ENCODE data around the gene FAM78B. TPM values are rescaled to one million over a fixed set of nuclear protein-coding genes. Genes with fewer than 3 reads are reported as not detected.

The FAM78B gene
- total RNA-seq, 2 donors from 2014 or later, result 0.47 TPM; not detected in 1

- H3K9me3 Mint-ChIP-seq, result peaks cover 2% of the 10 kb centered on the region
- peaks cover 0 to 2% of the 10 kb centered on the region in 2 donors for H3K27me3 Mint-ChIP-seq
- H3K36me3 Mint-ChIP-seq, result no peaks in the 10 kb centered on the region
- DNase-seq (ENCODE audit: low spot score) (no peak), ATAC-seq (no peak)
- H3K4me1 Mint-ChIP-seq (ENCODE audit: low read depth in 2 of 2), result no peaks in the 10 kb centered on the region
- H3K4me3 Mint-ChIP-seq, result no peak overlapping the region
- no peak overlapping the region for H3K27ac Mint-ChIP-seq
Measured at GRCh38 chr1:166152978-166153377, 13.8 kb downstream of the FAM78B start.

GRCh38 chr1:166151804-166152203 is 15.0 kb downstream of the FAM78B start:
- Mint-ChIP-seq H3K27ac (no peak overlapping the region), H3K9me3 (peaks cover 2% of the 10 kb centered on the region), H3K27me3 (peaks cover 0 to 2% of the 10 kb centered on the region in 2 donors), H3K36me3 (no peaks in the 10 kb centered on the region), H3K4me1 (ENCODE audit: low read depth in 2 of 2) (no peaks in the 10 kb centered on the region), H3K4me3 (no peak overlapping the region)
- DNase-seq (ENCODE audit: low spot score) (no peak), ATAC-seq (no peak)

GRCh38 chr1:166145499-166145898 is 21.3 kb downstream of the FAM78B start:
- no peak overlapping the region for H3K27ac Mint-ChIP-seq
- H3K36me3 Mint-ChIP-seq, result no peaks in the 10 kb centered on the region
- DNase-seq (ENCODE audit: low spot score), result no peak
- H3K27me3 Mint-ChIP-seq, result no peaks in the 10 kb centered on the region
- H3K9me3 Mint-ChIP-seq, result peaks cover 2% of the 10 kb centered on the region
- no peaks in the 10 kb centered on the region for H3K4me1 Mint-ChIP-seq (ENCODE audit: low read depth in 2 of 2)
- no peak overlapping the region for H3K4me3 Mint-ChIP-seq
- no peak for ATAC-seq

GRCh38 chr1:166141969-166142368 is 24.8 kb downstream of the FAM78B start:
- Mint-ChIP-seq H3K27ac (no peak overlapping the region), H3K4me3 (no peak overlapping the region)
- peak in 1 of 2 donors; percentile 20 for ATAC-seq

GRCh38 chr1:166140251-166140650 is 26.6 kb downstream of the FAM78B start:
- DNase-seq (ENCODE audit: low spot score) (no peak), ATAC-seq (no peak)
- peaks cover 5 to 6% of the 10 kb centered on the region in 2 donors for H3K27me3 Mint-ChIP-seq
- no peak overlapping the region for H3K27ac Mint-ChIP-seq
- H3K4me1 Mint-ChIP-seq (ENCODE audit: low read depth in 2 of 2), result no peaks in the 10 kb centered on the region
- no peaks in the 10 kb centered on the region for H3K36me3 Mint-ChIP-seq
- no peaks in the 10 kb centered on the region for H3K9me3 Mint-ChIP-seq
- H3K4me3 Mint-ChIP-seq, result no peak overlapping the region

More at GRCh38 chr1:166141969-166142368, 24.8 kb downstream of the FAM78B start:
- H3K36me3 Mint-ChIP-seq, result no peaks in the 10 kb centered on the region
- no peaks in the 10 kb centered on the region for H3K4me1 Mint-ChIP-seq (ENCODE audit: low read depth in 2 of 2)
- peaks cover 0 to 5% of the 10 kb centered on the region in 2 donors for H3K27me3 Mint-ChIP-seq
- no peak for DNase-seq (ENCODE audit: low spot score)
- H3K9me3 Mint-ChIP-seq, result no peaks in the 10 kb centered on the region

GRCh38 chr1:166139735-166140134 is 27.1 kb downstream of the FAM78B start:
- ATAC-seq (no peak), DNase-seq (ENCODE audit: low spot score) (no peak)
- Mint-ChIP-seq H3K4me3 (no peak overlapping the region), H3K27me3 (peaks cover 5 to 6% of the 10 kb centered on the region in 2 donors), H3K9me3 (no peaks in the 10 kb centered on the region), H3K4me1 (ENCODE audit: low read depth in 2 of 2) (no peaks in the 10 kb centered on the region), H3K27ac (no peak overlapping the region), H3K36me3 (no peaks in the 10 kb centered on the region)

GRCh38 chr1:166136699-166137401 is 30.0 kb downstream of the FAM78B start:
- no peak overlapping the region for H3K27ac Mint-ChIP-seq

GRCh38 chr1:166136222-166136621 is 30.6 kb downstream of the FAM78B start:
- H3K27ac Mint-ChIP-seq, result no peak overlapping the region
- no peak overlapping the region for H3K4me3 Mint-ChIP-seq
- no peaks in the 10 kb centered on the region for H3K9me3 Mint-ChIP-seq
- DNase-seq (ENCODE audit: low spot score), result no peak
- H3K4me1 Mint-ChIP-seq (ENCODE audit: low read depth in 2 of 2), result no peaks in the 10 kb centered on the region
- H3K27me3 Mint-ChIP-seq, result peaks cover 5 to 6% of the 10 kb centered on the region in 2 donors
- no peak for ATAC-seq
- H3K36me3 Mint-ChIP-seq, result no peaks in the 10 kb centered on the region

More at GRCh38 chr1:166136699-166137401, 30.0 kb downstream of the FAM78B start:
- H3K27me3 Mint-ChIP-seq, result peaks cover 5 to 6% of the 10 kb centered on the region in 2 donors
- DNase-seq (ENCODE audit: low spot score), result no peak
- H3K9me3 Mint-ChIP-seq, result no peaks in the 10 kb centered on the region
- H3K36me3 Mint-ChIP-seq, result no peaks in the 10 kb centered on the region
- no peaks in the 10 kb centered on the region for H3K4me1 Mint-ChIP-seq (ENCODE audit: low read depth in 2 of 2)
- no peak for ATAC-seq
- H3K4me3 Mint-ChIP-seq, result no peak overlapping the region

- H3K27ac Mint-ChIP-seq, result no peak overlapping the region
- no peak for DNase-seq (ENCODE audit: low spot score)
- no peak overlapping the region for H3K4me3 Mint-ChIP-seq
- peaks cover 6 to 14% of the 10 kb centered on the region in 2 donors for H3K27me3 Mint-ChIP-seq
- no peak for ATAC-seq
- H3K36me3 Mint-ChIP-seq, result no peaks in the 10 kb centered on the region
- H3K4me1 Mint-ChIP-seq (ENCODE audit: low read depth in 2 of 2), result no peaks in the 10 kb centered on the region
- H3K9me3 Mint-ChIP-seq, result no peaks in the 10 kb centered on the region
Measured at GRCh38 chr1:166133857-166134256, 32.9 kb downstream of the FAM78B start.

- Mint-ChIP-seq H3K4me3 (no peak overlapping the region), H3K27me3 (peaks cover 6 to 14% of the 10 kb centered on the region in 2 donors), H3K27ac (no peak overlapping the region), H3K4me1 (ENCODE audit: low read depth in 2 of 2) (no peaks in the 10 kb centered on the region), H3K9me3 (no peaks in the 10 kb centered on the region), H3K36me3 (no peaks in the 10 kb centered on the region)
- ATAC-seq, result no peak
- DNase-seq (ENCODE audit: low spot score), result no peak
Measured at GRCh38 chr1:166133276-166133841, 33.4 kb downstream of the FAM78B start.

- Mint-ChIP-seq H3K27ac (no peak overlapping the region), H3K36me3 (no peaks in the 10 kb centered on the region), H3K27me3 (peaks cover 3 to 14% of the 10 kb centered on the region in 2 donors), H3K9me3 (no peaks in the 10 kb centered on the region), H3K4me1 (ENCODE audit: low read depth in 2 of 2) (no peaks in the 10 kb centered on the region), H3K4me3 (no peak overlapping the region)
- DNase-seq (ENCODE audit: low spot score) (no peak), ATAC-seq (no peak)
Measured at GRCh38 chr1:166132496-166132895, 34.3 kb downstream of the FAM78B start.

GRCh38 chr1:166129006-166129405 is 37.8 kb downstream of the FAM78B start:
- Mint-ChIP-seq H3K4me1 (ENCODE audit: low read depth in 2 of 2) (no peaks in the 10 kb centered on the region), H3K4me3 (no peak overlapping the region), H3K36me3 (no peaks in the 10 kb centered on the region), H3K9me3 (no peaks in the 10 kb centered on the region), H3K27ac (no peak overlapping the region), H3K27me3 (peaks cover 7 to 8% of the 10 kb centered on the region in 2 donors)
- DNase-seq (ENCODE audit: low spot score), result no peak
- ATAC-seq, result no peak

- DNase-seq (ENCODE audit: low spot score) (no peak), ATAC-seq (no peak)
- Mint-ChIP-seq H3K27me3 (peaks cover 7 to 8% of the 10 kb centered on the region in 2 donors), H3K27ac (no peak overlapping the region), H3K9me3 (no peaks in the 10 kb centered on the region), H3K4me3 (no peak overlapping the region), H3K36me3 (no peaks in the 10 kb centered on the region), H3K4me1 (ENCODE audit: low read depth in 2 of 2) (no peaks in the 10 kb centered on the region)
Measured at GRCh38 chr1:166128195-166128594, 38.6 kb downstream of the FAM78B start.

- Mint-ChIP-seq H3K4me1 (ENCODE audit: low read depth in 2 of 2) (no peaks in the 10 kb centered on the region), H3K36me3 (no peaks in the 10 kb centered on the region), H3K27me3 (peaks cover 7 to 8% of the 10 kb centered on the region in 2 donors), H3K4me3 (no peak overlapping the region), H3K9me3 (no peaks in the 10 kb centered on the region), H3K27ac (no peak overlapping the region)
- ATAC-seq (no peak), DNase-seq (ENCODE audit: low spot score) (no peak)
Measured at GRCh38 chr1:166127003-166127402, 39.8 kb downstream of the FAM78B start.
